HEK293T (cell line): ENCODE data around the gene RNF123.

Experiments
- BHLHE40 ChIP-seq: fragments of 450-650 bp; IDR thresholded peaks from 2 replicates; pipeline ENCODE4 v1.6.1; 2016; ENCODE audit warnings: mild to moderate bottlenecking, moderate library complexity, borderline replicate concordance
- CTBP1 ChIP-seq: fragments of 450-650 bp; IDR thresholded peaks from 2 replicates; pipeline ENCODE4 v1.6.1; 2016; ENCODE audit warnings: borderline replicate concordance
- ELF4 ChIP-seq: fragments of 450-650 bp; IDR thresholded peaks from 2 replicates; pipeline ENCODE4 v1.6.1; 2017; ENCODE audit warnings: antibody characterized with exemption
- FOXA1 ChIP-seq: fragments of 450-650 bp; IDR thresholded peaks from 2 replicates; pipeline ENCODE4 v1.6.1; 2016; ENCODE audit warnings: mild to moderate bottlenecking
- HDGF ChIP-seq: fragments of 450-650 bp; IDR thresholded peaks from 2 replicates; pipeline ENCODE4 v1.6.1; 2017; ENCODE audit warnings: antibody characterized with exemption, borderline replicate concordance
- SP1 ChIP-seq: fragments of 450-650 bp; IDR thresholded peaks from 2 replicates; pipeline ENCODE4 v1.6.1; 2017
- TARDBP ChIP-seq: fragments of 450-650 bp; IDR thresholded peaks from 2 replicates; pipeline ENCODE4 v1.6.1; 2016

DNA sequence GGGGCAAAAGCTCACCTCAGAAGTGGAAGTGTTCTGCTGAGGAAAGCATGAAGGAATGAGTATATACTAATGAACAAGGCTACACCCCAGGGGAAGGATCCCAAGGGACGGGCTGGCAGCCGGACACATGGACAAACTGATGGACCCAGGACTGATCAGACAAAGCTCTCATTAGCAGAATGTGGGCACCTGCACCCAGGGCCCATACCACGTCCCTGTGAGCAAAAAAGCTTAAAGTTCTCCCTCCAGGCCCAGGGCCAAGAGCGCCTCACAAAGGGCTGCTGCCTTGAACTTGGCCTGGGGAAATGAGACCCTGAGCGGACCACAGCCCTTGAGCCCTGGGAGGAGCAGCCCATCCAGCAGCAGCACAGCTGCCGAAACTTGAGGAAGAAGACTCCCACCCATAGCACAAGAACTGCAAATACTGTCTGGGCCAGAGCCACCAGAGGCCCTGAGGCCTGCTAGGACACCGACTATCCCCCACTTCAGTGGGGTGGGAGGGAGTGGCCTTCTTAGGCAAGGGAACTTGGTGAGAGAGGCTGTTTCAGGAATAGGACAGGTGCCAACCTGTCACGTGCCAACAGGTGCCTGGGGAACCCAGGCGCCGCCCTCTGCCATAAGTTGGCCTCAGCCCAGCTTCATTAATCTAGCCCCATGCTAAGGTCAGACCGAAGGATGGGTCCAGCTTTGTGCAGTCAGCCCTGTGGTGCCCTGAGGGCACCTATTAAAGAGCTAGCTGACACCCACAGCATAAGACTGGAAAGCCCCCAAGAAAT lies 36.7 kb downstream of the RNF123 start:
- no peak for TF ChIP-seq BHLHE40
- TF ChIP-seq FOXA1, result no peak
- TF ChIP-seq TARDBP, result no peak
- no peak for TF ChIP-seq HDGF
- TF ChIP-seq ELF4, result no peak
- no peak for TF ChIP-seq SP1
- no peak for TF ChIP-seq CTBP1
